Measurements from ENCODE around the gene SETD1A. TPM values are rescaled to one million over a fixed set of nuclear protein-coding genes. Genes with fewer than 3 reads are reported as not detected.
A peak's percentile ranks its signal among the peaks of the same experiment; 100 is the strongest.

The SETD1A gene
- total and polyA plus RNA-seq, 9 of the 15 experiments (the other 6 are each of a cell fraction or from before 2014, with no cell fraction given) = 0.08 to 36.0 (median 4.2) TPM

GRCh38 chr16:30992931-30993816 lies 35.6 kb downstream of the SETD1A start (continued):
- TF ChIP-seq IRF2 (CRISPR knock-in tag; IDR thresholded peaks at IDR 0.05) = no peak
- TF ChIP-seq BCL6 (CRISPR knock-in tag; IDR thresholded peaks at IDR 0.05) = peak; percentile 41; the same call in 1 of the 2 replicates
- TF ChIP-seq TCF7L2 (IDR thresholded peaks at IDR 0.05; ENCODE audit: low read depth, low read length) = no peak
- no peak for TF ChIP-seq ZNF232 (CRISPR knock-in tag; IDR thresholded peaks at IDR 0.05)
- peak; percentile 23; the same call in 1 of the 2 replicates for TF ChIP-seq SMARCA4 (IDR thresholded peaks at IDR 0.05)
- TF ChIP-seq BHLHE40 (IDR thresholded peaks at IDR 0.05; ENCODE audit: low read length) = no peak
- peak; percentile 27; the same call in 1 of the 2 replicates for TF ChIP-seq HDAC2 (IDR thresholded peaks at IDR 0.05)
- peak; percentile 66 for TF ChIP-seq ATF3 (IDR thresholded peaks at IDR 0.05)
- TF ChIP-seq ATF3 (CRISPR knock-in tag; conservative IDR thresholded peaks at IDR 0.05) = no peak
- no peak for TF ChIP-seq ARID4B (CRISPR knock-in tag; IDR thresholded peaks at IDR 0.05)
- no peak for TF ChIP-seq ZNF407 (IDR thresholded peaks at IDR 0.05; ENCODE audit: low read depth)
- no peak for TF ChIP-seq SRSF9 (IDR thresholded peaks at IDR 0.05; ENCODE audit: borderline replicate concordance, low read depth, low read length)
